Natural killer cell (primary cell): ENCODE measurements around the gene ZNF33B. TPM values are rescaled to one million over a fixed set of nuclear protein-coding genes. Genes with fewer than 3 reads are reported as not detected.

Experiments
- ATAC-seq, 3 donors: fragments of 150-1000 bp in 2 of 3; fragments of 200-7000 bp in 1 of 3; cut with Tn5 transposase; 1 replicate in 1 of 3; 2 replicates in 2 of 3; pipeline ENCODE4 v1.10.0; 2021; ENCODE audit warnings: mild to moderate bottlenecking in 2 of 3, moderate library complexity in 2 of 3
- DNase-seq, 2 donors: peaks; one replicate each; pipeline versions ENCODE4 v3.0.0 to v3.0.0-alpha.2; 2013 to 2021; ENCODE audit warnings: mixed read lengths in 1 of 2
- H3K27ac ChIP-seq: one replicate; pipeline ENCODE4 v1.5.1; 2013; ENCODE audit warnings: mild to moderate bottlenecking, low read length
- H3K27me3 ChIP-seq: one replicate; pipeline ENCODE4 v1.6.1; 2013; ENCODE audit warnings: low read length; ENCODE audit not compliant: control insufficient read depth, insufficient read depth
- H3K36me3 ChIP-seq: one replicate; pipeline ENCODE4 v1.6.1; 2013; ENCODE audit warnings: low read length; ENCODE audit not compliant: control insufficient read depth, insufficient read depth
- H3K4me1 ChIP-seq: one replicate; pipeline ENCODE4 v1.6.1; 2013; ENCODE audit warnings: low read length; ENCODE audit not compliant: control insufficient read depth, insufficient read depth
- H3K4me3 ChIP-seq: one replicate; pipeline ENCODE4 v1.5.1; 2013; ENCODE audit warnings: low read length
- H3K9me3 ChIP-seq: one replicate; pipeline ENCODE4 v1.6.1; 2013; ENCODE audit warnings: low read length; ENCODE audit not compliant: control insufficient read depth, insufficient read depth
- H3K27ac Mint-ChIP-seq, 2 donors: one replicate each; pipeline ENCODE4 v1.8.0; 2022; ENCODE audit warnings: mild to moderate bottlenecking in 2 of 2, mixed read lengths in 2 of 2, moderate library complexity in 1 of 2
- H3K27me3 Mint-ChIP-seq, 2 donors: one replicate each; pipeline ENCODE4 v1.8.0; 2022; ENCODE audit warnings: low read depth in 2 of 2, mixed read lengths in 2 of 2
- H3K36me3 Mint-ChIP-seq: one replicate; pipeline ENCODE4 v1.8.0; 2022; ENCODE audit warnings: mixed read lengths
- H3K4me1 Mint-ChIP-seq, 2 donors: one replicate each; pipeline ENCODE4 v1.8.0; 2022; ENCODE audit warnings: mixed read lengths in 2 of 2
- H3K4me3 Mint-ChIP-seq: one replicate; pipeline ENCODE4 v1.8.0; 2022; ENCODE audit warnings: mild to moderate bottlenecking, moderate library complexity, mixed read lengths
- H3K9me3 Mint-ChIP-seq, 2 donors: one replicate each; pipeline ENCODE4 v1.8.0; 2022; ENCODE audit warnings: mixed read lengths in 2 of 2
- CTCF ChIP-seq: fragments of 200-600 bp; IDR thresholded peaks from one replicate; pipeline ENCODE4 v1.8.0; 2022; ENCODE audit warnings: antibody characterized with exemption
- WGBS: methylation state at CpG from one replicate; pipeline ENCODE4 v1.1.7; 2013; ENCODE audit warnings: missing lambda C conversion rate; ENCODE audit not compliant: insufficient coverage; 5-methylcytosine and 5-hydroxymethylcytosine counted together
- intact Hi-C: fragments of 100-400 bp; cut with micrococcal nuclease; formaldehyde crosslinking; loops from one replicate; pipeline ENCODE4 v1.14.2; 2022
- total RNA-seq, 4 donors: library from RNA; stranded (reverse); fragments of 120-200 nt in 1 of 4; gene quantifications; one replicate each; pipeline versions ENCODE4 v1.2.3 to v1.2.4, GENCODE V29; 2013 to 2022

Gene ZNF33B
- total RNA-seq, 3 donors from 2014 or later (not counting 1 experiment from before 2014, with no cell fraction given), result 14.8 to 25.6 (median 17.8) TPM

DNA sequence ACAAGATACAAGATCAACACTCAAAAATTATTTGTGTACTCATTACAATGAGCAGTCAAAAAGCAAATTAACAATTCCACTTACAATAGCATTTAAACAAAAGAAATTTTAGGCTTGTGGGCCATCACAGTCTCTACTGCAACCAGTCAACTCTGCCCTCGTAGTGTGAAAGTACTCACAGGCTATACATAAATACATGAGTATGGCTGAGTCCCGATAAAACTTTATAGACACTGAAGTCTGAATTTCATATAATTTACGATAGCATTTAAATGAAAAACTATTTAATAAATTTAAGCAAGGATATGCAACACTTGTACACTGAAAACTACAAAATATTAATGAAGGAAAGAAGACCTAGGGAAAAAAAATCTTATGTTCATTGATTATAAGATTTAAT is 90.1 kb downstream of the ZNF33B start:
- H3K27ac Mint-ChIP-seq, result no peak overlapping the region

GRCh38 chr10:42544945-42545344 is 93.4 kb downstream of the ZNF33B start:
- DNase-seq, result no peak
- Histone ChIP-seq H3K27me3 (no peaks in the 10 kb centered on the region), H3K36me3 (peaks cover 1% of the 10 kb centered on the region), H3K27ac (no peak overlapping the region), H3K4me1 (no peaks in the 10 kb centered on the region), H3K4me3 (no peak overlapping the region), H3K9me3 (peaks cover 14% of the 10 kb centered on the region)
- Mint-ChIP-seq H3K36me3 (peaks cover 41% of the 10 kb centered on the region), H3K4me1 (peaks cover 25 to 27% of the 10 kb centered on the region in 2 donors), H3K27ac (no peak overlapping the region), H3K9me3 (peaks cover 10 to 21% of the 10 kb centered on the region in 2 donors), H3K4me3 (no peak overlapping the region), H3K27me3 (no peaks in the 10 kb centered on the region)
- no peak for TF ChIP-seq CTCF
- intact Hi-C loops, result no loop called here
- ATAC-seq, result no peak

More for the DNA sequence above, 90.1 kb downstream of the ZNF33B start:
- Histone ChIP-seq H3K4me3 (no peak overlapping the region), H3K27ac (no peak overlapping the region), H3K27me3 (no peaks in the 10 kb centered on the region), H3K9me3 (peaks cover 9% of the 10 kb centered on the region), H3K4me1 (peaks cover 19% of the 10 kb centered on the region), H3K36me3 (no peaks in the 10 kb centered on the region)
- Mint-ChIP-seq H3K27me3 (no peaks in the 10 kb centered on the region), H3K36me3 (peaks cover 13% of the 10 kb centered on the region), H3K9me3 (peaks cover 4 to 10% of the 10 kb centered on the region in 2 donors), H3K4me3 (no peak overlapping the region), H3K4me1 (peaks cover 52 to 53% of the 10 kb centered on the region in 2 donors)
- 100% methylated on average over 1 of the region's 3 CpGs for WGBS
- intact Hi-C loops, result no loop called here
- DNase-seq (no peak), ATAC-seq (no peak)
- TF ChIP-seq CTCF, result no peak

GRCh38 chr10:42543840-42544372 is 94.5 kb downstream of the ZNF33B start:
- Histone ChIP-seq H3K4me3 (no peak overlapping the region), H3K27me3 (no peaks in the 10 kb centered on the region), H3K36me3 (peaks cover 11% of the 10 kb centered on the region), H3K4me1 (no peaks in the 10 kb centered on the region), H3K9me3 (peaks cover 25% of the 10 kb centered on the region), H3K27ac (no peak overlapping the region)
- DNase-seq, result no peak
- Mint-ChIP-seq H3K4me1 (peaks cover 18 to 24% of the 10 kb centered on the region in 2 donors), H3K36me3 (peaks cover 41% of the 10 kb centered on the region), H3K27ac (no peak overlapping the region), H3K27me3 (no peaks in the 10 kb centered on the region), H3K9me3 (peaks cover 10 to 21% of the 10 kb centered on the region in 2 donors), H3K4me3 (no peak overlapping the region)
- no peak for TF ChIP-seq CTCF
- 95% methylated on average over 5 of the region's 5 CpGs for WGBS
- intact Hi-C loops, result no loop called here
- no peak for ATAC-seq

Other genes with a start within 250 kb of the ZNF33B start
- 10 to 100 TPM; 10.4 to 12.1 (median 11.9) TPM for gene BMS1, start 144.2 kb upstream of the ZNF33B start, total RNA-seq